ENCODE results near the gene MLF2. TPM values are rescaled to one million over a fixed set of nuclear protein-coding genes. Genes with fewer than 3 reads are reported as not detected.
A peak's percentile ranks its signal among the peaks of the same experiment; 100 is the strongest.

MLF2 gene
- total and polyA plus RNA-seq, 2 of the 13 experiments (the other 11 are each of a cell fraction or from before 2014, with no cell fraction given): 88.1 to 167 TPM

DNA sequence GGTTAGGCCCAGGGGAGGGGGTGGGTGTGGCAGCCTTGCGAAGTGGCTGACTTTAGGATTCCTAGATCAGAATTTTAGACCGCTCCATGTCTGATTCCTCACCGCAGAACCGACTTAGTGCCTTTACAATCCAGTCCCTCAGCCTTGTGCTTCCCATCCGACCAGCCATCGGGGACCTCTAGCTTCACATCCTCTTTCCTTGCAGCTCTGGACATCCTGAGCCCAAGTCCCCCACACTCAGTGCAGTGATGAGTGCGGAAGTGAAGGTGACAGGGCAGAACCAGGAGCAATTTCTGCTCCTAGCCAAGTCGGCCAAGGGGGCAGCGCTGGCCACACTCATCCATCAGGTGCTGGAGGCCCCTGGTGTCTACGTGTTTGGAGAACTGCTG is 28.5 kb downstream of the MLF2 start (continued):
- TF ChIP-seq ZNF530 (CRISPR knock-in tag; IDR thresholded peaks at IDR 0.05; ENCODE audit: low read depth) (no peak), XRCC5 (optimal IDR thresholded peaks at IDR 0.05; ENCODE audit: low read length) (no peak), ZFY (CRISPR knock-in tag; IDR thresholded peaks at IDR 0.05) (no peak), RNF219 (CRISPR knock-in tag; IDR thresholded peaks at IDR 0.05) (no peak; the same call in 1 of the 2 replicates), ZNF430 (CRISPR knock-in tag; IDR thresholded peaks at IDR 0.05) (no peak), ZFP36L1 (CRISPR knock-in tag; IDR thresholded peaks at IDR 0.05) (no peak), ZNF33B (CRISPR knock-in tag; IDR thresholded peaks at IDR 0.05) (no peak), ETV5 (CRISPR knock-in tag; IDR thresholded peaks at IDR 0.05; ENCODE audit: borderline replicate concordance) (no peak), IKZF1 (IDR thresholded peaks at IDR 0.05) (no peak), MAFG (CRISPR knock-in tag; IDR thresholded peaks at IDR 0.05) (no peak), MBNL3 (CRISPR knock-in tag; conservative IDR thresholded peaks at IDR 0.05) (no peak), ZNF512 (CRISPR knock-in tag; IDR thresholded peaks at IDR 0.05) (no peak), TEAD2 (CRISPR knock-in tag; IDR thresholded peaks at IDR 0.05) (no peak), ZNF263 (CRISPR knock-in tag; IDR thresholded peaks at IDR 0.05) (no peak), ZNF564 (CRISPR knock-in tag; IDR thresholded peaks at IDR 0.05) (no peak), PTBP1 (IDR thresholded peaks at IDR 0.05; ENCODE audit: low read depth, low read length, poor library complexity, severe bottlenecking) (no peak), TEAD3 (CRISPR knock-in tag; optimal IDR thresholded peaks at IDR 0.05; ENCODE audit: borderline replicate concordance) (no peak)
- TF ChIP-seq, protein P1, sequence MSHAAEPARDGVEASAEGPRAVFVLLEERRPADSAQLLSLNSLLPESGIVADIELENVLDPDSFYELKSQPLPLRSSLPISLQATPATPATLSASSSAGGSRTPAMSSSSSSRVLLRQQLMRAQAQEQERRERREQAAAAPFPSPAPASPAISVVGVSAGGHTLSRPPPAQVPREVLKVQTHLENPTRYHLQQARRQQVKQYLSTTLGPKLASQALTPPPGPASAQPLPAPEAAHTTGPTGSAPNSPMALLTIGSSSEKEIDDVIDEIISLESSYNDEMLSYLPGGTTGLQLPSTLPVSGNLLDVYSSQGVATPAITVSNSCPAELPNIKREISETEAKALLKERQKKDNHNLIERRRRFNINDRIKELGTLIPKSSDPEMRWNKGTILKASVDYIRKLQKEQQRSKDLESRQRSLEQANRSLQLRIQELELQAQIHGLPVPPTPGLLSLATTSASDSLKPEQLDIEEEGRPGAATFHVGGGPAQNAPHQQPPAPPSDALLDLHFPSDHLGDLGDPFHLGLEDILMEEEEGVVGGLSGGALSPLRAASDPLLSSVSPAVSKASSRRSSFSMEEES (CRISPR knock-in tag; IDR thresholded peaks at IDR 0.05): no peak
- TF ChIP-seq, protein P2, sequence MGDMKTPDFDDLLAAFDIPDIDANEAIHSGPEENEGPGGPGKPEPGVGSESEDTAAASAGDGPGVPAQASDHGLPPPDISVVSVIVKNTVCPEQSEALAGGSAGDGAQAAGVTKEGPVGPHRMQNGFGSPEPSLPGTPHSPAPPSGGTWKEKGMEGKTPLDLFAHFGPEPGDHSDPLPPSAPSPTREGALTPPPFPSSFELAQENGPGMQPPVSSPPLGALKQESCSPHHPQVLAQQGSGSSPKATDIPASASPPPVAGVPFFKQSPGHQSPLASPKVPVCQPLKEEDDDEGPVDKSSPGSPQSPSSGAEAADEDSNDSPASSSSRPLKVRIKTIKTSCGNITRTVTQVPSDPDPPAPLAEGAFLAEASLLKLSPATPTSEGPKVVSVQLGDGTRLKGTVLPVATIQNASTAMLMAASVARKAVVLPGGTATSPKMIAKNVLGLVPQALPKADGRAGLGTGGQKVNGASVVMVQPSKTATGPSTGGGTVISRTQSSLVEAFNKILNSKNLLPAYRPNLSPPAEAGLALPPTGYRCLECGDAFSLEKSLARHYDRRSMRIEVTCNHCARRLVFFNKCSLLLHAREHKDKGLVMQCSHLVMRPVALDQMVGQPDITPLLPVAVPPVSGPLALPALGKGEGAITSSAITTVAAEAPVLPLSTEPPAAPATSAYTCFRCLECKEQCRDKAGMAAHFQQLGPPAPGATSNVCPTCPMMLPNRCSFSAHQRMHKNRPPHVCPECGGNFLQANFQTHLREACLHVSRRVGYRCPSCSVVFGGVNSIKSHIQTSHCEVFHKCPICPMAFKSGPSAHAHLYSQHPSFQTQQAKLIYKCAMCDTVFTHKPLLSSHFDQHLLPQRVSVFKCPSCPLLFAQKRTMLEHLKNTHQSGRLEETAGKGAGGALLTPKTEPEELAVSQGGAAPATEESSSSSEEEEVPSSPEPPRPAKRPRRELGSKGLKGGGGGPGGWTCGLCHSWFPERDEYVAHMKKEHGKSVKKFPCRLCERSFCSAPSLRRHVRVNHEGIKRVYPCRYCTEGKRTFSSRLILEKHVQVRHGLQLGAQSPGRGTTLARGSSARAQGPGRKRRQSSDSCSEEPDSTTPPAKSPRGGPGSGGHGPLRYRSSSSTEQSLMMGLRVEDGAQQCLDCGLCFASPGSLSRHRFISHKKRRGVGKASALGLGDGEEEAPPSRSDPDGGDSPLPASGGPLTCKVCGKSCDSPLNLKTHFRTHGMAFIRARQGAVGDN (CRISPR knock-in tag; IDR thresholded peaks at IDR 0.05): peak; percentile 81
